Fibroblast of pulmonary artery (primary cell): ENCODE measurements around the gene CEP250.
"Not testable (repeated sequence)": the region's sequence is repeated elsewhere in the genome, so short reads cannot be mapped to it uniquely, and the experiment has no call there.

Experiments
- DNase-seq: peaks from one replicate; pipeline ENCODE4 v3.0.0-alpha.2; 2010; ENCODE audit warnings: low read depth
- H3K4me3 ChIP-seq: replicated peaks from 2 replicates; pipeline ENCODE4 v1.5.1; 2011; ENCODE audit warnings: low read depth, mild to moderate bottlenecking, control low read depth, low read length, moderate library complexity
- TF ChIP-seq, protein P1 (sequence below): IDR thresholded peaks from 2 replicates; pipeline ENCODE4 v1.5.1; 2011; ENCODE audit warnings: mild to moderate bottlenecking, control low read depth, low read length, inconsistent platforms; ENCODE audit errors: missing control alignments

Gene CEP250

GRCh38 chr20:35443003-35443402 lies 12.4 kb upstream of the CEP250 start:
- TF ChIP-seq, protein P1, sequence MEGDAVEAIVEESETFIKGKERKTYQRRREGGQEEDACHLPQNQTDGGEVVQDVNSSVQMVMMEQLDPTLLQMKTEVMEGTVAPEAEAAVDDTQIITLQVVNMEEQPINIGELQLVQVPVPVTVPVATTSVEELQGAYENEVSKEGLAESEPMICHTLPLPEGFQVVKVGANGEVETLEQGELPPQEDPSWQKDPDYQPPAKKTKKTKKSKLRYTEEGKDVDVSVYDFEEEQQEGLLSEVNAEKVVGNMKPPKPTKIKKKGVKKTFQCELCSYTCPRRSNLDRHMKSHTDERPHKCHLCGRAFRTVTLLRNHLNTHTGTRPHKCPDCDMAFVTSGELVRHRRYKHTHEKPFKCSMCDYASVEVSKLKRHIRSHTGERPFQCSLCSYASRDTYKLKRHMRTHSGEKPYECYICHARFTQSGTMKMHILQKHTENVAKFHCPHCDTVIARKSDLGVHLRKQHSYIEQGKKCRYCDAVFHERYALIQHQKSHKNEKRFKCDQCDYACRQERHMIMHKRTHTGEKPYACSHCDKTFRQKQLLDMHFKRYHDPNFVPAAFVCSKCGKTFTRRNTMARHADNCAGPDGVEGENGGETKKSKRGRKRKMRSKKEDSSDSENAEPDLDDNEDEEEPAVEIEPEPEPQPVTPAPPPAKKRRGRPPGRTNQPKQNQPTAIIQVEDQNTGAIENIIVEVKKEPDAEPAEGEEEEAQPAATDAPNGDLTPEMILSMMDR, result no peak
- H3K4me3 ChIP-seq, result no peak overlapping the region
- peak; percentile 58 for DNase-seq

DNA sequence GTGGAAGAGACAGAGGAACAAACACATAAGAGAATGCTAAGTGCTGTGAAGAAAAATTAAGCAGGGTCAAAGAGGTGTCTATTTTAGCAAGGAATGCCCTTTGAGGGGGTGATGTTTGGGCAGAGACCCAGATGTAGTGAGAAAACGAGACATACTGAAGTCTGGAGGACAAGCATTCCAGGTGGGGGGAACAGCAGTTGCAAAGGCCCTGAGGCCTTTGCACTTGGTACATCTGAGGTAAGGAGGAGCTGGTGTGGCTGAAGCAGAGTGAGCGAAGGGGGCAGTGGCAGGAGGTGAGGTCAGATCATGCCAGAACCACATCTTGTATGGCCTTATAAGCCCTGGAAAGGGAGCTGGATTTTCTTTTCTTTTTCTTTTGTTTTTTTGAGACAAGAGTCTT lies 11.2 kb upstream of the CEP250 start:
- no peak overlapping the region for H3K4me3 ChIP-seq
- TF ChIP-seq, protein P1, result no peak
- no peak for DNase-seq

DNA sequence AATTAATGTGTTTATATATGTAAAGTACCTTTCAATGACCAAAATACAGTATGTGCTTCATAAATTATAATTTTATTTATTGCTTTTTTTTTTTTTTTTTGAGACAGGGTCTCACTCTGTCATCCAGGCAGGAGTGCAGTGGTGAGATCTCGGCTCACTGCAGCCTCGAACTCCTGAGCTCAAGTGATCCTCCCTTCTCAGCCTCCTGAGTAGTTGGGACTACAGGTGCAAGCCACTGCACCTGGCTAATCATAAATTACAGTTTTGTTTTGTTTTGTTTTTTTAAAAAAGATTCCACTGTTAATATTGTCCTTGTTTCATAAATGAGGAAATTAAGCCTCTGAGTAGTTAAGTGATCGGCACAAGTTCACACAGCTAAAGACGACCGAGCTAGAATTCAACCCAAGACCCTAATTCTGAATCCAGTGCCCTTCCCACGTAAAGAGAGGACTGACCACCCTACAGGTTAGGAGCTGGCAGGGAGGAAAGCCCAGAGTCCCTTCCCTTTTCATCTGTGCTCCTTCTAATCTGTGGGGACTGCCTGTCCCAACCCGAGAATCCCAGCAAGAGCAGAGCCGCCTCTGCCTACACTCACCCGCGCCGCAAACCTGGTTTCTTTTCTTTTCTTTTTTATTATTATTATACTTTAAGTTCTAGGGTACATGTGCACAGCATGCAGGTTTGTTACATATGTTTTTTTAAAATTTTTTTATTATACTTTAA lies 8.9 kb upstream of the CEP250 start:
- DNase-seq, result no peak
- TF ChIP-seq, protein P1, result no peak
- peak overlapping the region; percentile 36 for H3K4me3 ChIP-seq

DNA sequence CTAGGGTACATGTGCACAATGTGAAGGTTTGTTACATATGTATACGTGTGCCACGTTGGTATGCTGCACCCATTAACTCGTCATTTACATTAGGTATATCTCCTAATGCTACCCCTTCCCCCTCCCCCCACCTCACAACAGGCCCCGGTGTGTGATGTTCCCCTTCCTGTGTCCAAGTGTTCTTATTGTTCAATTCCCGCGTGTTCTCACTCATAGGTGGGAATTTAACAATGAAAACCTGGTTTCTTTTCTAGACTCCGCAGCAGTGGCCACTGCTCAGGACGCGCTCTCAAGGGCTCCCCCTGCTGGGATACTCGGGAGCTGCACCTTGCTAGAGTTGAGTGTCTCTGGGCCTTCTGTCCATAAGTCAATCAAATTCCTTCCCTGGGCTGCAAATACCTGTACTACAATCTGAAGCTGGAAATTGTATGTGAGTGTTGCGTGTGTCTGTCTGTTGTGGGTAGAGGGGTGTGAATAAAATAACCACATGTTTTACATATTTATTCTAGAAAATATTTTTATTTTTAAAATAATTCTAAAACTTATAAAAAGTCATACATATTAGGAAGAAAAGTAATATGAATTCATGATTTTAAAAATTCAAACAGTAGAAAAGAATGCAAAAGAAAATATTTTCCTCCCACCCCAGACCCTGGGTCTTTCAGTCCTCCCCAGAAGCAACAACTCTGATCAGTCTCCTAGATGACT lies 8.2 kb upstream of the CEP250 start:
- H3K4me3 ChIP-seq, result peak overlapping the region; percentile 36
- peak; percentile 85 for DNase-seq
- TF ChIP-seq, protein P1, result peak; percentile 98

DNA sequence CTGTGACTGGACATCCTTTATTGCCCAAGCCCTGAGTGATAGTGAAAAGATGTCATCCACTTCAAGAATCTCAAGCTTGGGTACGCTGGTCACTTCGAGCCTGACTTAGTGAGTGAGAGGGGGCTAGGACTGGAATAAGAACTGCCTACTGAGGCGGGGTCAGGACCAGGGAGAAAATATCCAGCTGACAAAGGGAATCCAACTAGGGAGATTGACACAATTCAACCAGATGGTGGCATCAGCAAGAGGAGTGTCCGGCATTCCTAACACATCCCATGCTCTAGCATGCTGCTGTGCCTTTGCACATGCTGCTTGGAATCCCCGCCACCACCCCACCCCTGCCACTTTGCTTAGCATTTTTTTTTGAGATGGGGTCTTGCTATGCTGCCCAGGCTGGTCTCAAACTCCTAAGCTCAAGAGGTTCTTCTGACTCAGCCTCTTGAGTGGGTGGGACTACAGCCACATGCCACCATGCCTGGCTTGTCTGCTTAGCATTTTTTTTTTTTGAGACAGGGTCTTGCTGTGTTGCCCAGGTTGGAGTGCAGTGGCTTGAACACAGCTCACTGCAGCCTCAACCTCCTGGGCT lies 6.5 kb upstream of the CEP250 start:
- no peak overlapping the region for H3K4me3 ChIP-seq
- DNase-seq, result no peak
- TF ChIP-seq, protein P1, result no peak

- not testable (repeated sequence) for DNase-seq
These were observed 5.5 kb upstream of the CEP250 start for GRCh38 chr20:35449855-35450254.

GRCh38 chr20:35451295-35451694 lies 4.1 kb upstream of the CEP250 start:
- TF ChIP-seq, protein P1, result no peak
- no peak overlapping the region for H3K4me3 ChIP-seq
- DNase-seq, result no peak

More at GRCh38 chr20:35449855-35450254, 5.5 kb upstream of the CEP250 start:
- H3K4me3 ChIP-seq, result not testable (repeated sequence)
